ENCODE data around the gene COL23A1. TPM values are rescaled to one million over a fixed set of nuclear protein-coding genes. Genes with fewer than 3 reads are reported as not detected.

COL23A1 gene
- total and polyA plus RNA-seq, 2 of the 13 experiments (the other 11 are each of a cell fraction or from before 2014, with no cell fraction given): not detected

DNA sequence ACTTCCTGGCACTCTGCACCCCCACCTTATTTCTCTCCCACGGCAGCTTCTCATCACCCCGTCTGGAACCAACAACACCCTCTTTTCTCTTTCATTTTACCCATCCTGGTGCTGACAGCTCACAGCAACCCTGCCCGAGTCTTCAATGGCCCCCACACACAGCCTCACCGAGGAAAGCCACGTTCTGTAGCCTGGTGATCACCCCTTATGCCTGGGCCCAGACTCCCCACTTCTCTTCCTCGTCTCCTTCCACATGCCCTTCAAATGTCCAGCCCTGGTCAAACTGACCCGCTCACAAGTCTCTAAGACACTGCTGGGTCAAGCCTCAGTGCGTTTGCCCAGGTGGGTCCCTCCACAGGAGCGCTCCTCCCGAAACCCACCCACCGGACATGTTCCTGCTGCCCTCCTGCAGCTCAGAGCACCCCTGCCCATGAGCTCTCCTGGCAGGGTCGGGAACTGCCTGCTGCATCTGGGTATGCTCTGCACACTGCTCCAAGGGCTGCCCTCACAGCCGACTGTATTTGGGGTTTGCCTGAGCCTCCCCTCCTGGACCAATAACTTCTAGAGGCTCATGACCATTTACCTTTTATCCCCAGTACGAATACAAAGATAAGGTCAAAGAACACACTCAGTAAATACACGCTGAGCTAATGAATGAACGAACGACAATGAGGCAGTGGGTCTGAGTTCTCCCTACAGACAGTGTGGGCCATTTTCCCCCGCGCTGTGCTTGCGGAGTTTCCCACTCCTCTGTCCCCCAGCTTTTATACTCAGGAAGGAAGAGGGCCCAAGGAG is 202.9 kb downstream of the COL23A1 start (continued):
- no peak for TF ChIP-seq CSRNP2 (CRISPR knock-in tag; conservative IDR thresholded peaks at IDR 0.05; ENCODE audit: low read depth)
- no peak for TF ChIP-seq BCLAF1 (IDR thresholded peaks at IDR 0.05)
- TF ChIP-seq SUZ12 (IDR thresholded peaks at IDR 0.05; ENCODE audit: low read depth, low read length): no peak
- no peak for TF ChIP-seq ERF (CRISPR knock-in tag; IDR thresholded peaks at IDR 0.05)

GRCh38 chr5:178386336-178386931 is 203.8 kb downstream of the COL23A1 start:
- H4K20me1 ChIP-seq (ENCODE audit: insufficient read depth, low read length): no peaks in the 10 kb centered on the region
- no peak overlapping the region for H3K4me3 ChIP-seq (replicated peaks in 1 of 3; ENCODE audit: insufficient read depth in 1 of 3, low read depth in 2 of 3, low read length in 3 of 3)
- peaks cover 3 to 32% of the 10 kb centered on the region in 2 experiments; a peak in 4 of 5 replicates for H3K27me3 ChIP-seq (ENCODE audit: control insufficient read depth in 1 of 2, insufficient read depth in 2 of 2, low read length in 2 of 2)
- H3K9me3 ChIP-seq (ENCODE audit: low read length): no peaks in the 10 kb centered on the region
- 57% methylated on average over 11 of the region's 20 CpGs for WGBS (ENCODE audit: low lambda C conversion rate)
- H3K36me3 ChIP-seq (replicated peaks in 1 of 2; ENCODE audit: control insufficient read depth in 1 of 2, insufficient read depth in 2 of 2, low read length in 2 of 2): no peaks in the 10 kb centered on the region
- DNase-seq (ENCODE audit: low spot score) (no peak), FAIRE-seq (no peak), ATAC-seq (no peak)
- intact Hi-C loops (cut with micrococcal nuclease; ENCODE audit: unreplicated experiment) (no loop called here), in situ Hi-C loops (cut with HindIII; ENCODE audit: extremely low pct_ligation_motif_present, low pct_unique_long_range_greater_than_20kb) (no loop called here)
- no peak overlapping the region for H3K4me2 ChIP-seq (ENCODE audit: low read depth, low read length)
- H2AFZ ChIP-seq (ENCODE audit: low read length): no peak overlapping the region
- ChIA-PET POLR2A (no interaction called here), CTCF (ENCODE audit: low intra/inter-chr PET ratio, low total read pairs) (no interaction called here)
- H3K79me2 ChIP-seq (ENCODE audit: insufficient read depth, low read length): no peaks in the 10 kb centered on the region
- H3K9ac ChIP-seq (ENCODE audit: insufficient read depth, low read depth, low read length): no peak overlapping the region
- H3K27ac ChIP-seq (ENCODE audit: extremely low read length, insufficient read depth, low read length): no peak overlapping the region
- H3K4me1 ChIP-seq (ENCODE audit: insufficient read depth, low read length): peaks cover 11% of the 10 kb centered on the region
- no TSS peak for BruUV-seq (replicated peaks)
- no peak for TF ChIP-seq MBNL3 (CRISPR knock-in tag; conservative IDR thresholded peaks at IDR 0.05)
- no peak for TF ChIP-seq SMARCE1 (IDR thresholded peaks at IDR 0.05; ENCODE audit: borderline replicate concordance)
- TF ChIP-seq YEATS2 (CRISPR knock-in tag; IDR thresholded peaks at IDR 0.05; ENCODE audit: borderline replicate concordance): no peak
- no peak for TF ChIP-seq PAX8 (CRISPR knock-in tag; IDR thresholded peaks at IDR 0.05; ENCODE audit: borderline replicate concordance)
- no peak for TF ChIP-seq MLX (CRISPR knock-in tag; IDR thresholded peaks at IDR 0.05)
- TF ChIP-seq RFX3 (CRISPR knock-in tag; IDR thresholded peaks at IDR 0.05): no peak
- no peak for TF ChIP-seq MTF1 (CRISPR knock-in tag; IDR thresholded peaks at IDR 0.05)
